Kidney (tissue), 14 donors: Measurements from ENCODE around the gene TCF3. TPM values are rescaled to one million over a fixed set of nuclear protein-coding genes. Genes with fewer than 3 reads are reported as not detected.

ENCODE experiments used
- DNase-seq, 5 donors: peaks; one replicate each; pipeline ENCODE4 v3.0.0-alpha.2; 2013 to 2020
- FAIRE-seq: peaks from 2 replicates; lab custom pipeline; 2012; peaks lifted over from hg19 to GRCh38; lab: Jason Lieb, UNC
- H3K27ac ChIP-seq, 2 donors: one replicate each; pipeline ENCODE4 v1.7.0; 2013; ENCODE audit warnings: low read depth in 2 of 2, low read length in 2 of 2, inconsistent platforms in 1 of 2
- H3K27me3 ChIP-seq: one replicate; pipeline ENCODE4 v1.7.1; 2013; ENCODE audit warnings: low read length, inconsistent platforms; ENCODE audit not compliant: control insufficient read depth, insufficient read depth
- H3K36me3 ChIP-seq, 3 donors: one replicate each; pipeline versions ENCODE4 v1.7.0 to v1.7.1; 2013; ENCODE audit warnings: low read length in 3 of 3, control low read depth in 1 of 3, inconsistent platforms in 1 of 3; ENCODE audit not compliant: insufficient read depth in 3 of 3, control insufficient read depth in 2 of 3
- H3K4me1 ChIP-seq, 3 donors: one replicate each; pipeline versions ENCODE4 v1.7.0 to v1.7.1; 2013; ENCODE audit warnings: low read length in 3 of 3, inconsistent platforms in 1 of 3, low read depth in 1 of 3; ENCODE audit not compliant: control insufficient read depth in 2 of 3, insufficient read depth in 2 of 3
- H3K4me3 ChIP-seq, 3 donors: one replicate each; pipeline versions ENCODE4 v1.7.0 to v1.8.1; 2013; ENCODE audit warnings: low read length in 3 of 3, control low read depth in 1 of 3, inconsistent platforms in 1 of 3
- H3K9ac ChIP-seq, 3 donors: one replicate each; pipeline versions ENCODE4 v1.7.0 to v1.7.1; 2013; ENCODE audit warnings: low read length in 3 of 3, control low read depth in 1 of 3, inconsistent platforms in 1 of 3
- H3K9me3 ChIP-seq, 3 donors: one replicate each; pipeline versions ENCODE4 v1.7.0 to v1.7.1; 2013; ENCODE audit warnings: low read length in 3 of 3, control low read depth in 1 of 3, inconsistent platforms in 1 of 3; ENCODE audit not compliant: control insufficient read depth in 2 of 3, insufficient read depth in 1 of 3
- intact Hi-C: fragments of 100-400 bp; cut with DNase I; formaldehyde crosslinking; loops from one replicate; pipeline ENCODE4 v1.11.1; 2022
- polyA plus RNA-seq: library from polyadenylated mRNA; stranded (reverse); fragments of 350-450 nt; fragmentation: Illumina TruSeq; extraction: RNeasy Lipid Tissue Mini Kit (QIAGEN cat#74804); gene quantifications from one replicate; pipeline ENCODE4 v1.2.3, GENCODE V29; 2014; ENCODE audit warnings: low read depth, low replicate concordance; ENCODE audit not compliant: insufficient read depth
- total RNA-seq: library from RNA; stranded (reverse); fragmentation: NEBNext Ultra II Directional; extraction: Animal tissue kit (Norgen Biotek cat#: 25700); gene quantifications from one replicate; pipeline ENCODE4 v1.2.1, GENCODE V29; 2021
- TF ChIP-seq, protein P1 (sequence below): IDR thresholded peaks from 3 replicates; pipeline ENCODE4 v1.5.1; 2012; ENCODE audit warnings: mild to moderate bottlenecking, moderate library complexity, borderline replicate concordance; ENCODE audit not compliant: insufficient read depth; ENCODE audit errors: extremely low read depth
- donor health status: control.
- donor health status: control.
- donor health status: control.
- donor health status: control.
- donor health status: control.
- donor health status: DM: yes; HTN: yes; CAD: no.
- donor health status: Normal renal cell carcinoma (clear cell type).

Gene TCF3
- total and polyA plus RNA-seq, 2 donors from 2014 or later, result 20.3 to 50.2 TPM

DNA sequence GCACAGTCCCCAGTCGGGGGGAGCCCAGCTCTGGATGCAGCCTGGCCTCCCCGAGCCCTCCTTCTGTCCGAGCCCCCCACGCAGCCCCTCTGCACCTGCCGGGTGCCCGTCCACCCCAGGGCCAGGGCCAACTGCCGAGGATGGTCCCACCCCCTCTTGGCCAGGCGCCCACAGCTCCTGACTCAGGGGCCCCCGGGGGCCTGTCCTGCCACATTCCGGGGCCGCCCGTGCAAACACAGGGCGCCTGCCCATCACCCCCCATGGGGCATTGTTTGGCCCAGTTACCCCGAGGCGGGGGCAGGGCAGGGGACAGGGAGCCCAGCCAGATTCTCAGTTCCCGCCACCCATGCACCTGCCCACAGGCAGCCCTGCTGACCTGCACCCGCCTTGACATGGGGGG lies 5.3 kb upstream of the TCF3 start:
- FAIRE-seq (no peak), DNase-seq (peak in 2 of 5 donors; percentile 60 to 72)
- Histone ChIP-seq H3K4me1 (no peaks in the 10 kb centered on the region), H3K9ac (no peak overlapping the region), H3K4me3 (no peak overlapping the region), H3K27ac (no peak overlapping the region), H3K36me3 (no peaks in the 10 kb centered on the region), H3K9me3 (no peaks in the 10 kb centered on the region), H3K27me3 (no peaks in the 10 kb centered on the region)
- TF ChIP-seq, protein P1, sequence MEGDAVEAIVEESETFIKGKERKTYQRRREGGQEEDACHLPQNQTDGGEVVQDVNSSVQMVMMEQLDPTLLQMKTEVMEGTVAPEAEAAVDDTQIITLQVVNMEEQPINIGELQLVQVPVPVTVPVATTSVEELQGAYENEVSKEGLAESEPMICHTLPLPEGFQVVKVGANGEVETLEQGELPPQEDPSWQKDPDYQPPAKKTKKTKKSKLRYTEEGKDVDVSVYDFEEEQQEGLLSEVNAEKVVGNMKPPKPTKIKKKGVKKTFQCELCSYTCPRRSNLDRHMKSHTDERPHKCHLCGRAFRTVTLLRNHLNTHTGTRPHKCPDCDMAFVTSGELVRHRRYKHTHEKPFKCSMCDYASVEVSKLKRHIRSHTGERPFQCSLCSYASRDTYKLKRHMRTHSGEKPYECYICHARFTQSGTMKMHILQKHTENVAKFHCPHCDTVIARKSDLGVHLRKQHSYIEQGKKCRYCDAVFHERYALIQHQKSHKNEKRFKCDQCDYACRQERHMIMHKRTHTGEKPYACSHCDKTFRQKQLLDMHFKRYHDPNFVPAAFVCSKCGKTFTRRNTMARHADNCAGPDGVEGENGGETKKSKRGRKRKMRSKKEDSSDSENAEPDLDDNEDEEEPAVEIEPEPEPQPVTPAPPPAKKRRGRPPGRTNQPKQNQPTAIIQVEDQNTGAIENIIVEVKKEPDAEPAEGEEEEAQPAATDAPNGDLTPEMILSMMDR, result no peak
- intact Hi-C loops, result no loop called here

DNA sequence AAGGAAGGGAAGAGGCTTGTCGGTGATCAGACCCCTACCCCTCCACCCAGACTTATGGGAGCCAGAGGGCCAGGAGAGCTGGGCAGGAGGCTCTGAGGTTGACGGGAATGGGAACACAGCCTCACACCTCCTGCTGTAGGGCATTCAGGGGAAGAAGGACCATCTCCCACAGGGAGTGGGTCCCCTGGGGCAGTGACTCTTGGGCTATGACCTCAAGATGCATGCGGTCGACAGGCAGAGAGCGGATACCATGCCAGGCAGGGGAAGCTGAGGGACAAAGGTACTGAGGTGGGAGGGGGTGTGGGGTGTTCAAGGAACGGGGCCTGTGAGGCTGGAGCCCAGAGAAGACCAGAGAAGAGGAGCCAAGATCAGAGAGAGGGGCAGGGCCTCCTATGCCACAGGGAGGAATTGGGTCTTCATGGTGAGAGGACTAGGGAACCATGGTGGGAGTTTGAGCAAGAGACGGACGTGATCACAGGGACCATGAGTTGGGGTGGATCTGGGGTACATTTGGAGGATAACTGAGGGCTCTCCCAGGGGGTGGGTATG lies 4.6 kb upstream of the TCF3 start:
- Histone ChIP-seq H3K4me1 (no peaks in the 10 kb centered on the region), H3K4me3 (no peak overlapping the region), H3K9me3 (no peaks in the 10 kb centered on the region), H3K27ac (no peak overlapping the region), H3K9ac (no peak overlapping the region), H3K27me3 (no peaks in the 10 kb centered on the region), H3K36me3 (no peaks in the 10 kb centered on the region)
- intact Hi-C loops, result no loop called here
- FAIRE-seq (no peak), DNase-seq (peak in 1 of 5 donors; percentile 30)
- TF ChIP-seq, protein P1, result no peak

DNA sequence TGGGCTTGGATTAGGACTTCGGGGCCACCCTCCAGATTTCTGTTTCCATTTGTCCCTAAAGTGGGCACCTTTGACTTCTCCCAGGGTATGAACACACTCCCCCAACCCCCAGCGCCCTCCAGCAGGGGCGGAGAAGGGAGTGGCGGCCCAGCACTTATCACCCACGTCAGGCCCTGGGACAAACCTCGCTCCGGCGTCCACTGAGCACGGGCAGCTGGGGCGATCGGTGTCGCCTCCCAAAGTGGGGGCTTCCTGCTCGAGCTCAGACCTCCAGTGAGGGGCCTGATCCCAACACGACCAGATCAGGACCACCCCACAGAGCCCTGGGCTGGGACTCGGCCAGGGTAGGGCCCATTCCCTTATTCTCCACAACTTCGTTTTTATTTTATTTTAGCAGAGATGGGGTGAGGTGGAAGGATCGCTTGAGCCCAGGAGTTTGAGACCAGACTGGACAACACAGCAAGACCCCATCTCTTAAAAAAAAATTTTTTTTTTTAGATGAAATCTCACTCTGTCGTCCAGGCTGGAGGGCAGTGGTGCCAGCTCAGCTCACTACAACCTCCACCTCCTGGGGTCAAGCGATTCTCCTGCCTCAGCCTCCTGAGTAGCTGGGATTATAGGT lies 3.7 kb upstream of the TCF3 start:
- H3K4me1 ChIP-seq, result no peaks in the 10 kb centered on the region
- no peak overlapping the region for H3K9ac ChIP-seq
- intact Hi-C loops, result no loop called here
- H3K4me3 ChIP-seq, result no peak overlapping the region
- H3K36me3 ChIP-seq, result no peaks in the 10 kb centered on the region
- DNase-seq, result peak in 2 of 5 donors; percentile 42 to 74
- FAIRE-seq, result no peak
- no peaks in the 10 kb centered on the region for H3K27me3 ChIP-seq
- H3K27ac ChIP-seq, result no peak overlapping the region
- TF ChIP-seq, protein P1, result no peak
- no peaks in the 10 kb centered on the region for H3K9me3 ChIP-seq
